T-helper 2 cell (primary cell): ENCODE measurements around the gene PPP2R5C.

Source experiments
- DNase-seq, 5 experiments: peaks; one replicate each; pipeline versions ENCODE4 v3.0.0 to v3.0.0-alpha.2; 2012 to 2022

Gene PPP2R5C

DNA sequence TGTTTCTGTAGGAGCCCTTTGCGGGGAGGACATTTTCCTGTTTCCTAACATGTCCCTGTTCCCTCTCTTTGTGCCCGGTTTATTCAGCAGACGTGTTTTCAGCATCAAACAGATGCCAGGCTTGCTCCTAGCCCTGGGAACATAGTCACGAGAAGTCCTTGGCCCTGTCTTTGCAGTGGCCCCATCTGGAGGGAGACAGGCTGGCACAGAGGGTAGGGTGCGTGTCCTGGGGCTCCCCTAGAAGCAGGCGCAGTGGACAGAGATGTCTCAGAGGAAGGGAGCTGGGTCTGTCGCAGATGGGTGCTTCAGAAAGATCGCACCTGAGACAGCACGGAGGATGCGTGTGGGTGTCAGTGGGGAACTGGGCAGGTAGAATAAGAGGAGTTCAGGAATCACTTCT lies 127.9 kb downstream of the PPP2R5C start:
- no peak for DNase-seq

DNA sequence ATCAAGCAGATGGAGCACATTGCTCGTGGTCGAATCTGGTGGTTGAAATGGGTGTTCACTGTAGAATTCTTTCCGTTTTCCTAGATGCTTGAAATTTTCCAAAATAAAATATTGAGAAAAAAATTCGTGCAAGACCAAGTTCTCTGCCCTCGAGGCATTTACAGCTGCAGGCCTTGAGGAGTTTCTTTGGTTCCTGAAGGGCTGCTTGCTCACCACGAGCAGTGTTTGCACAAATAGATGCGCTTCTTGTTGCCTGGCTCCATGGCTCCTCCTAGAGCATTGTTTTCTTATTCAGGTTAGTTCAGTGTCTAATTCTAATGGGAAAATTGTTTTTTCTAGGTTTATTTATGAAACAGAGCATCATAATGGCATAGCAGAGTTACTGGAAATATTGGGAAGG lies 128.4 kb downstream of the PPP2R5C start:
- peak in 1 of 5 experiments; percentile 32 for DNase-seq

DNA sequence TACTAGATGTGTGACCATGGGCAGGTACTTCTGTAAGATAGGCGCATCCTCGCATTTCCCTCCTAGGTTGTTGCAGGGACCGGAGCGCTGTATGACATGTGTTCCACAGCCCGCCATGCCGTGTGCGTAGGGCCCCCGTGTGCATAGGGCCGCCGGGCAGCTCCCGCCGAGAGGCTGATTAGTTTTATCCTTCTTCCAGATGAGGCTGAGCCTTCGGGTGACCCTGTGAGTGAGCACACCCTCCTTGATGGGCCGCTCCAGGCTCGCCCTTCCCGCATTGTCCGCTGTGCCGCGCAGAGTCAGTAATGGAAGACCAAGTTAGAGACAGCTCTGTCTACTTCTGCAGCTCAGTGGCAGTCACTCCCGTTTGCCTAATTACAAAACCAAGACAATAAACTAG lies 130.0 kb downstream of the PPP2R5C start:
- DNase-seq = no peak

DNA sequence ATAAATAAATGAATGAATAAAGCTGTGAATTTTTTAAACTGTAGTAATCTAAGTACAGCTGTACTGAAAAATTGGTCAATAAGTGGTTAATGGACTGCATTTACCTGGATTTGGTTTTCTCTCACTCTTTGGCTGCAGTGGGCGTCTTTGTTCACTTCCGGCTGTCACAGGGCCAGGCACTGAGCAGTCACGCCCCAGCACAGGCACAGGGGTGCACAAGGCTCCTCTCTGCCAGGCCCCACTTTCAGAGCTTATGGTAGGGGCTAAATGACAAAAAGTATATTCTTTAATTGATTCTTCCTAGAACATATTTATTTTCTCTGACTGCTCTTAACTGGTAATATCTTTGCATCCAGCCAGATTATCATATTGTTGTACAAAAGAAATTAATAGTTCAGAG lies 132.2 kb downstream of the PPP2R5C start:
- DNase-seq = no peak

DNA sequence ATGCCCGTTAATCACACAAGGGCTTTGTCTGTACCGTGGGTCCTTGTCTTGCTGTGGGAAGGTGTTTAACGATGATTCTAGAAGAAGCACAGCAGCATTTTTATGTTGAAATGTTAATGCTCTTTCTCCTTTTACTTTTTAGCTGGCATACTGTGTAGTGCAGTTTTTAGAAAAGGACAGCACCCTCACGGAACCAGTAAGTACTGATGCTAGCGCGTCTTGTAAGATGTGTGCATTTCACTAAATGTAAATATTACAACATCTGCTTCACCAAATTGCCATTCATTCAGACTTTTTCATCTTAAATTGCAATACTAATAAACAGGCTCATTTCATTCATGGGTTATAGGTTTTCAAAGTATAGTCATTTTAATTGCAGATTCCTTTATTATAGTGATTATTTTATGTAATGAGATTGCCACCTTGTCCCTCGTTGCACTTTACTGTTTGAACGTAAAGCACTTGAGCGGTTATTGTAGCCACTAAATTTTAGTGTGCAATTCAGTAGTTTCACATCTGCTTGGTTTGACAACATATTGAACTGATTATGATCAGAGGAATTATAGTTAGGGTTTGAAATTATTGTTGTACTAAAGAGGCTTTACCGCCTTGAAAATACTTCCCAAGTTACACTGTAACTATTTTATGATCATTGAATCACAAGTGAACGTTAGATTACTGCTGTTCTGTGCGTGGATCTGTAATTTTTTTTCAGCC lies 133.0 kb downstream of the PPP2R5C start:
- DNase-seq = no peak

DNA sequence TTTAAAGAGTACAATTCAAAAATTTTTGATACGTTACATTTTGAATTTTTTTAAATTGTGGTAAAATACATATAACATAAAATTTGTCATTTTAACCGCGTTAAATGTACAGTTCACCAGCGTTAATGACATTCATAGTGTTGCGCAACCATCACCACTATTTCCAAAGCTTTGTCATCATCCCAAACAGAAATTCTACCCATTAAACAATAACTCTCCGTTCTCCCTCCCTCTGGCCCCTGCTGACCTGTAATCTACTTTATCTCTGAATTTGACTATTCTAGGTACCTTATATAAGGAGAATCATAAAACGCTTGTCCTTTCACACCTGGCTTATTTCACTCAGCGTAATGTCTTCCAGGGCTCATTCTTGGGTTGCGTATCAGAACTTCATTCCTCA lies 133.7 kb downstream of the PPP2R5C start:
- DNase-seq = no peak

DNA sequence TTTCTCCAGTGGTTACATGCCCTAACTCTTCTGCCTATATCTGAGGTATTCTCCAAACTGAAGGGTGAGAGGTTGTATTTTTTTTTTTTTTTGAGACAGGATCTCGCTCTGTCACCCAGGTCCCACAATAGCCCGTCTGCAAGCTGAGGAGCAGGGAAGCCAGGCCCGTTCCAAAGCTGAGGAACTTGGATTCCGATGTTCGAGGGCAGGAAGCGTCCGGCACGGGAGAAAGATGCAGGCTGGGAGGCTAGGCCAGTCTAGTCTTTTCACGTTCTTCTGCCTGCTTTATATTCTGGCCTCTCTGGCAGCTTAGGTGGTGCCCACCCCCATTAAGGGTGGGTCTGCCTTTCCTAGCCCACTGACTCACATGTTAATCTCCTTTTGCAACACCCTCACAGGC lies 135.8 kb downstream of the PPP2R5C start:
- no peak for DNase-seq

DNA sequence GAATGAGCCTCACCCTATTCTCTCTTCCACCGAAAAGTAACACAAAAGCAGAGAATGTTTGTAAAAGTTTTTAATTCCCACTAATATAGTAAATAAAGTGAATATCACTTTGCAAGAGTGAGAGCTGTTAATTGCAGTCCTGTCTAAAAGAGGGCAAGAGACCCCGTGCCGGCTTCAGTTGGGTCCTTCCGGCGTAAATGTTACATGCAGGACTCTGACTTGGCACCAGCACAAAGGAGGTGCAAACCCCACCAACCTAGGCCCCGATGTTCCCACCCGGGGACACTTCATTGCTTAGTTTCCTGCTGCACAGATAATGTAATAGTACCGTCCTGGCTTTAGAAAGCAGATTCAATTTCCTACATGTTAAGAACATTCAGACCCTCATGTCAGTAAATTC lies 136.9 kb downstream of the PPP2R5C start:
- DNase-seq = no peak

DNA sequence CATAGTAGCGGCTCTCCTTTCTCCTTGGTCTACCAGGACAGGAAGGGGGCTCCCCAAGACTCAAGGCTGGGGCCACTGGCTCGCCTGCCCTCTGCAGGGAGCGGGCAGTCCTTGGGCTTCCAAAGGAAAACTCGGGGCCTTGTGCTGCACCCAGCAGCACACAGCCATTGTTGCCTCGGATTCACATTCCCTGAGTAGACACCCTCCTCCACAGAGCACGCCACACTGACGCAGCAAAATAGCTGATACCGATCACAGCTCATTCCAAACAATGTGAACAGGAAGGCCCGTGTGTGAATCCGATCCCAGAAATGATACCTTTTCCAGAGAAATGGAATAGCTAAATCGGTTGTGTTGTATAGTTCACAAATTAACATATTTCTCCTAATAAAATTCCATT lies 137.8 kb downstream of the PPP2R5C start:
- no peak for DNase-seq

DNA sequence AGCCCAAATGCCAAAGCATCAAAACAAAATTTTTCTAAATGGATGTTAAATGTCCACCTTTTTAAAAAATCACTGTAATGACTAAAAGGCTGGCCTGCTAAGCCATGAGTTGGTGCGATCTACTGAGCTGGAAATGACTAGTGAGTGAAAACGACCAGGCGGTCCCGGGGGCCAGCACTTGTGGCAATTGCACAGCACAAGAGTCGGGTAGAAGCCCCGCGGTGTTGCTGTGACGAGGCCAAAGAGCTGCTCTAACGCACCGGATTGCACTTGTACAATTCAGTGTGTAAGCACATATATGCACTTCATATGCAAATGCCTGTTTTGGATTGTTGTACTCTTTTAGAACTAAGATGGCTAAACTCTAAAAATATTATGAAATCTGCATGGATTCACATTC lies 138.7 kb downstream of the PPP2R5C start:
- no peak for DNase-seq

DNA sequence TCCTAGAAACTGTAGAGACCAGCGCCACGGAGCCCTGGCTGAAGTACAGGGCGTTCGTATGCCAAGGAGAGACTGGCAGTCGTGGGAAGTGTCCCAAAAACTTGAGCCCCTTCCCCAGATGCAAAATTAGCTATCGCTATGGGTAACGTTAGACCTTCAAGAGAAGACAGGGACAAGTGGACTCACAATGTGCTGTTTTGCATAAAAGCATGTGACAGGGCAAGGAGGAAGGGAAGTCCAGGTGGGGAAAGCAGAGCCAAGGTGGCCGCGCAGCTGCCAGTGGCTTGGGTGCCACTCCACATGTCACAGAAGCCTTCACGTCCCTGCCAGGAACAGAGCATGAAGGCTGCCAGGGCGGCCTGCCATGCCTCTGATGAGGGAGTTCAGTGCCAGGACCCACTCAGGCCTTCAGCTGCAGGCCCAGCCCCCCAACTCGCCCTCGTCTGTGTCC lies 141.6 kb downstream of the PPP2R5C start:
- DNase-seq = no peak

DNA sequence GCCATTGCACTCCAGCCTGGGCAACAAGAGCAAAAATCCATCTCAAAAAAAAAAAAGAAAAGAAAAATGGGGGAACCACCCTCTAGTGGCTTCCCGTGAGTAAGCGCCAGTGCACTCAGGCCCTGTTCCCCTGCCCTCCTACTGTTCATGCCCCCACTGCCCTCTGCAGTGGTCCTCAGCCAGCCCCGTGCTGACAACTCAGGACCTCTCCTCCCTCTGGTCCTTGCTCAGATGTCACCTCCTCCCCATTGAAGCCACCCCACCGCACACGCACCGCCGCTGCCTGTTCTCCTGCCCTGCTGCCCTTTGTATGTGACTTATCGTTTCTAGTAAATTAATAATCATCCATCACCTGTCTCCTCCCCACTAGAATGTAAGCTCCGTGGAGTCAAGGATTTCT lies 144.1 kb downstream of the PPP2R5C start:
- DNase-seq = no peak

DNA sequence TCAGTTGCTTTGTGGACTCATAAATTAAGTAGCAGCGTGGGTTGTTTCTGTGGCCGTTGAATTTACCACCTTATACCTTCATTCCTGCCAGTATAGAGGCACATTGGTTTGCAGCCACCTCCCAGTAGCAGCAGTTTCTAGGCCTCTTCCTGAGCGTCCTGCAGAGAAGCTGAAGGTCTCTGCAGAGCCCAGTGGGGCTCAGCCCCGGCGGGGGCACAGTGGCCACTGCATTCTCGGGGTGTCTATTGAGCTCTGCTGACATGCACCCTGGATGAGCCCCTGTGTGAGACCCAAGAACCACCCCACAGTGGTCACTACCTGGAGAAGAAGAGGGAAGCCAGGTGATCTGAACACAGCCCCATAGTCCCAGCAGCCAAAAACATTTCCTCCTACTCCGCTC lies 145.1 kb downstream of the PPP2R5C start:
- no peak for DNase-seq

DNA sequence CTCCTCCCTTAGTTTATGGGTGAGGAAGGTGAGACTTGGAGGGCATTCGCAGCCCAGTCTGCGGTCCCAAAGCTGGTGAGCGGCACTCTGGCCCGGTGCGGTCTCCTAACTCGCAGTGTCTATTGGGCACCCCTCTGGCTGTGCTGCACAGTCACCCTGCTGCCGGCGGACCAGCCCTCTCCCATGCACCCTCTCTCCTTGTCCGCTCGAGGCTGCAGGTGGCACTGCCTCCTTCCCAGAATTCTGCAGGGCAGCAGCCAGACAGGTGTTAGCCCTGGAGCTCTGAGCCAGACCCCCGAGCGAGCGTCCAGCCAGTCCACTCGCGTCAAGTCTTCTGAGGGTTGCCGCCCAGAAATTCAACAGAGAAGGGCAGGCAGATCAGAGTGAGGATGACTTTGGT lies 146.1 kb downstream of the PPP2R5C start:
- no peak for DNase-seq

DNA sequence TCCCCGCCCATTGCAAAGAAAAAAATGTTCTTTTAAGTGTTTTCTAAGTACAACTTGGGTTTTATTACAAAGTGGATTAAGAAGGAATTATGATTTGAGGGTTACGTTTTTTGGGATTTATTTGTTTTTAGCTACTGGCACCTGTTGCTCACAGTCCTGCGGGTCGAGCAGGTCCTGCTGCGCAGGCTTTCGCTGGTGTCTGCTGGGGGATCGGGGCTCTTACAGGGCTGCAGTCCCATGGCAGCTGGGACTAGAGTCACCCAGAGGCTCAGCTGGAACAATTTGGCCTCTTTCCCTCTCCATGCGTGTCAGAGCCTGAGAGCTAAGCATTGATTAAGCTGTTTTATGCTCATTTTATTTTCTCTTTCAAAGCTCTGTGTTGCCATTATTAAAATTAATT lies 147.3 kb downstream of the PPP2R5C start:
- DNase-seq = no peak

DNA sequence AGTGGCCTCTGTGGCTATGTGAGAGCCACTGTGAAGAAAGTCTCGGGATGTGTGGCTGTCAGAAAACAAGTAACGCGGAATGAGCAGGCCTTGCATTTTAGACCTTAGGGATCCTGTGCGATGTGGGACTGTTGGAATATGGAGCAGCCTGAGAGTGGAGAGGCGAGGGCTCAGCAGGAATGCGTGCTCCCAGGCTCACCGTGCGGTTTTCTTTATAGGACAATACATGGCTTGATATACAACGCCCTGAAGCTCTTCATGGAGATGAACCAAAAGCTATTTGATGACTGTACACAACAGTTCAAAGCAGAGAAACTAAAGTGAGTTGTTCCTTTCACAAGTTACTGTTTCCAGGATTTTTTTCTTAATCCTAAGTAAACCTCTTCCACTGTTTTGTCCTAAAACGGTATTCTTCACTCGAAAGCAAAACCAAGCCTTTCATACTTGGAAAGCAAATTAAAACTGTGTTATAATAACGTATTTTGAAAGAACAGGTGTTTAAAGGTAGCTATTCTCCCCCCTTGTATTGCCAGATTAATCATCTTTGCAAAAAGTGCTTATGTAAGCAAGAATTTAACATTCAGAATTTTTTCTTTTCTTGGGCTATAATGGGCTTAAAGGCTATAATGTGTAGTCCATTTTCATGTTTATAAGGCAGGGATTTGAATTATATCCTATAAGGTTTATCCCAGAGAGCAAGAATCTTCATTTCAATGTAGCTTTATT lies 148.0 kb downstream of the PPP2R5C start:
- DNase-seq = no peak

DNA sequence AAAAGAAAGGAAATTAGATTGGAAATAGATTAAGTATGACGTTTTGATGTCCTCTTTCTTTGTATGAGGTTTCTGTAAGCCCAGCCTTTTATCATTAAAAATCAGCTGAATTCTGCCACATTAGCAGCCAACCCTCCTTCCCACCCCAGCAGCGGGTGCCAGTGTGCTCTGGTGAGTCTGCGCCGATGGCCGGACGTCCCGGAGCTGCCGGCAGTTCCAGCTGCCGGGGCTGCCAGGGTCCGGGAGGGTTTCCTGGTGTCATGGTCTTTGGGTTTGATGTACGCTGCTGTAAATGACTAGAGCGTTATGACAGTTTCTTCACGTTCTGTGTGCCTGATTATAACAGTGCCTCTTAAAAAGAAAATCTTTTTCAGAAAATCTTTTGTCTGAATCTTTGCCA lies 151.3 kb downstream of the PPP2R5C start:
- DNase-seq = no peak

DNA sequence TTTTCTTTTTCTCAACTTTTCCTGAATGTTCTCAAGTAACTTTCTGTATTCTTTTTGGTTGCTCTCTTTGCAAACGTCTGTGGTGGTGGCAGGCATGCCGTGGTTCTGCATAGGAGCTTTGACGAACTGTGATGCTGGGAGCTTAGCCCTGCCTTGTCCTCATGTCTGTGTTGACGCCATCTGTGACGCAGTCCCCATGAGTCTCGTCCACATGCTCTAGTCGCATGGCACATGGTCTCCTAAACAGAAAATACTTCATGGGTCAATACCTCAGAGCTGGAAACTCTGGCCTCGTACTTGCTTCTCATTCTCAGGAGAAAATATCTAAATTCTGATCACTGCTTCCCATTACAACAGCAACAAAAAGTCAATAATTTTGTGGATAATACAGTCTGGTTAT lies 152.6 kb downstream of the PPP2R5C start:
- no peak for DNase-seq

DNA sequence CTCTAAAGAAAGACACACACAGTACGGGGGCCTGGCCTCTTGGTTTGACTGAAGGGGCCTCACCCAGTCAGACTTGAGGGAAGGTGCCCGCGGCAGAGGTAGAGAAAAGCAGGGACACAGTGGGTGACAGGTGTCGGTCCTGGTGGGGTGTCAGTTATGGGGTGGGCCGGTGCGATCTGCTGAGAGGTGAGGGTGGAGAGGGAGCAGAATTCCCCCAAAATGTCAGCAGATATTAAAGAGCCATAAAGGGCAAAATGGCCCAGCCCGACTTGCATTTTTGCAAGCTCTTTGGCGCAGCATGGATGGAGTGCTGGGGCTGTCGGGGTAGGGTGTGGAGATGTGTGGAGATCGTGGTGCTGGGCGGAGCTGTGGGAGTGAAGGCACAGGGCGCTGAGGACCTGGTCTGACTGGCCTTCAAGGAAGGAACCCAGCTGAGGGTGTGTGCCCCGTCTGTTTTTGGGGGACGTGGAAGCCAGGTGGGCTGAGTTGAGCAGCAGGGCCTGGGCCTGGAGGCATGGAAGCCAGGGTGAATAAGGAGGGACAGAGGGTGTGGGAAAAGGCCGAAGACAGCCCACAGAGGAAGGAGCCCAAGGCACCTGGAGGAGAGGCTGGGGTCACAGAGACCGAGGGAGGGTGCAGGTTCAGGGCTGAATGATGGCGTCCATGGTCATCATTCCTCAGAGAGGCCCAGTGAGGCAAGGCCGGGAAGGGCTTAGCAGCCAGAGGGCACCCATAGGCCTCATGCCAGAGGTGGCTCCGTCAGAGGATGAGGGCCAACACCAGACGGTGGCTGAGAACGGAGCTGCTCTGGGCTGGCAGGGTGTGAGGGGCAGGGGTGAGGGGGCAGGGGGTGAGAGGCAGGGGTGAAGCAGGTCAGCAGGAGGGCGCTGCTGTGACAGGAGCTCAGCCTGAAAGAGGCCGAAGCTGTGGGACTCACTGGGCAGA lies 154.6 kb downstream of the PPP2R5C start:
- no peak for DNase-seq

DNA sequence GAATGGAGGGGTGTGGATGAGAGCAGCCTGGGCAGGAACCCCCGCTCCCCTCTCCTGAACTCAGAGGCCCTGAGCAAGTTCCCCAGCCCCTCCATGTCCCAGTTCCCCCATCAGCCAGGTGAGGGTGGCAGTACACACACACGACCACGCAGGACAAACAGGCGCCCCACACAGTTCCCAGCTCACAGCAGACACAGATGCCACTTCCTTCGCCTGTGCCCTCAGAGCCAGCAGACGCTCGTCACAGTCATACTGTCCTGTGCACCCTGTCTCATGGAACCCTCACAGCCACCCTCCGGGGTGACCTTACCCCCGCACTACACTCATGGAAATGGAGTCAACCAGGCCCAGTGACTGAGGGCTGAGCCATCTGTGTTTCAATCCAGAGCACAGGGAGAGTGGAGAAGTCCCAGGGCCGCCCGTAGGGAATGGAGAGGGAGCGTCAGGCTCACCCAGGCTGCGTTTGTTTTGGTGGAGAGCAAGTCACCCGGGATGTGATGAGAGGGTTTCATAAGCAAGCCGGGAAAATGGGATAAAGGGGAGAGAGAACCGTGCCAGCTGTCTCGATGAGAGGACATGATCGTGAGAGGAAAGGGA lies 155.4 kb downstream of the PPP2R5C start:
- DNase-seq = no peak

DNA sequence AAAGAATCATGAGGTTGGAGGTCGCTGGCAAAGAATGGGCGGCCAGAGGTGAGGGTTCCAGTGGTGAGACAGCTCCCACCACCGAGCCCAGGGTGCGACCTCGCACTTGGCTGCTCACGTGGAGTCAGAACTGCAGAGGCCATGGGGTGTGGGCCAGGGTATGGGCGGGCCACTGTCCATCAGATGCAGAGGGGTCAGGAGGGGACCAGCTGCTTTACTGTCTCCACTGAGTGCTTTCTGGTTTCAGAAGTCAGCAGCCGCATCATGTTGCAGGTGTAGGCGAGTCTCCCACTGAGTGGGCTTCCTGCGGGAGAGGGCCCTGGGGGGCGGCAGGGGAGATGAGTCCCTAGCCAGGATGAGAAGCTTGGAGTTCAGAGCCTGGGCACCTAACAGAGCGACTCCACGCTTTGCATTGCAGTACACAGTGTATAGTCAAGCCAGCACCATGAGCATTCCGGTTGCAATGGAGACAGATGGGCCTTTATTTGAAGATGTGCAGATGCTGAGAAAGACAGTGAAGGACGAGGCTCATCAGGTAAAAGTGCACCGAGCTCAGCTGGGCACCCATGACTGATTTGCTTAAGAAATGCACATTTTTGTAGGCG lies 156.0 kb downstream of the PPP2R5C start:
- DNase-seq = no peak
